Stimulated activated CD4-positive, alpha-beta T cell treated with anti-CD3 and anti-CD28 coated beads, Interleukin-12 subunit alpha, Interleukin-12 subunit beta, amount 100 ng/mL, for 48 hours (primary cell): Measurements from ENCODE around the gene PCDHB7.
"Not testable (repeated sequence)": the region's sequence is repeated elsewhere in the genome, so short reads cannot be mapped to it uniquely, and the experiment has no call there.

Experiments used
- DNase-seq, 3 donors: peaks; one replicate each; pipeline ENCODE4 v3.0.0-alpha.2; 2020; ENCODE audit warnings: low read depth in 2 of 3, low spot score in 1 of 3

The PCDHB7 gene

DNA sequence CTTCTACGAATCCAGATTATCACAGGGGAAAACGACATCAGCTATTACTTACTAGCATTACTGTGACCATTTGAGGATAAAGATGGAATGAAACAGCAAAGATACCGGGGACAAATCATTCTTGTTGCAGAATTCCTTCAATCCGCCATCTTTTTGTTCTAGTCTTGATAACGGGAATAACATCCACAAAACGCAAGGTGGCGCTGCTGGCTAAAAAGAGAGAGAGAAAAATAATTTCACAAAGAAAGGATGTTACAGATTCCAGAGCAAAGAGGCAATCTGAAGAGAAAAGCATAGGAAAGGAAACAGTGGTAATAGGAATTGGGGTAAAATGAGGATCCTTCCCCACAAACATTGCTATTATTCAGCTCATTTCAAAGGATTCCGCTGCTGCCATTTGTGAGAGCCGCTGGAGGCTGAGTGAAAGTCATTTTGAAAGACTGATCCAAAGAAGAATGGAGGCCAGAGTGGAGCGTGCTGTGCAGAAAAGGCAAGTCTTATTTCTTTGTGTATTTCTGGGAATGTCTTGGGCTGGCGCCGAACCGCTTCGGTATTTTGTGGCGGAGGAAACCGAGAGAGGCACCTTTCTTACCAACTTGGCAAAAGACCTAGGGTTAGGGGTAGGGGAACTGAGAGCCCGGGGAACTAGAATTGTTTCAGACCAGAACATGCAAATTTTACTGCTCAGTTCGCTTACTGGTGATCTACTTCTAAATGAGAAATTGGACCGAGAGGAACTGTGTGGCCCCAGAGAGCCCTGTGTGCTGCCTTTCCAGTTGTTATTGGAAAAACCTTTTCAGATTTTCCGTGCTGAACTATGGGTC is at the start of gene PCDHB7:
Gene PCDHB7, plus strand, starts transcription at position 264 of the 824 bp plus-strand sequence. Its CDS starts 192 bp downstream, at position 456.
- DNase-seq, result no peak

DNA sequence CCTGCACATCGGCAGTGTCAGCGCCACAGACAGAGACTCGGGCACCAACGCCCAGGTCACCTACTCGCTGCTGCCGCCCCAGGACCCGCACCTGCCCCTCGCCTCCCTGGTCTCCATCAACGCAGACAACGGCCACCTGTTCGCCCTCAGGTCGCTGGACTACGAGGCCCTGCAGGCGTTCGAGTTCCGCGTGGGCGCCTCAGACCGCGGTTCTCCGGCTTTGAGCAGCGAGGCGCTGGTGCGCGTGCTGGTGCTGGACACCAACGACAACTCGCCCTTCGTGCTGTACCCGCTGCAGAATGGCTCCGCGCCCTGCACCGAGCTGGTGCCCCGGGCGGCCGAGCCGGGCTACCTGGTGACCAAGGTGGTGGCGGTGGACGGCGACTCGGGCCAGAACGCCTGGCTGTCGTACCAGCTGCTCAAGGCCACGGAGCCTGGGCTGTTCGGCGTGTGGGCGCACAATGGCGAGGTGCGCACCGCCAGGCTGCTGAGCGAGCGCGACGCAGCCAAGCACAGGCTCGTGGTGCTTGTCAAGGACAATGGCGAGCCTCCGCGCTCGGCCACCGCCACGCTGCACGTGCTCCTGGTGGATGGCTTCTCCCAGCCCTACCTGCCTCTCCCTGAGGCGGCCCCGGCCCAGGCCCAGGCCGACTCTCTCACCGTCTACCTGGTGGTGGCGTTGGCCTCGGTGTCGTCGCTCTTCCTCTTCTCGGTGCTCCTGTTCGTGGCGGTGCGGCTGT is 48.9 kb upstream of the PCDHB7 start:
- not testable (repeated sequence) for DNase-seq

DNA sequence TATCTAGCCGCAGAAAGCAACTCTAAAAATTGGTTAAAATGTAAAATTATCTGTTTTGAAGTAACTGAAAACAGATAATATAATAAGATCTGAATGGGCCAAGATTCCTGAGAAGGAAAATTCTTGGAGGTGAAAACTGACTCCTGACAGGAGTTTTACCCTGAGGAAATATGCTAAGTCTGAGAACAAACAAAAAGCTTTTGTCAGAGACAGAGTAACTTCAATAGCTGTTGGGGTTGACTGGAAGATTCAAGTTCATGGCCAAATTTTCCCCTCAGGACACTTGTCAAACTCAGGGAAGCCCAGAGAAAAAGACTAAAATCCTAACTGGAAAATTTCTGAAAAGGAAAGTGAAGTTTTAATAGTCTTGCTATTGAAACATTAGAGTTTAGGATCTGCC is 45.1 kb upstream of the PCDHB7 start:
- no peak for DNase-seq

DNA sequence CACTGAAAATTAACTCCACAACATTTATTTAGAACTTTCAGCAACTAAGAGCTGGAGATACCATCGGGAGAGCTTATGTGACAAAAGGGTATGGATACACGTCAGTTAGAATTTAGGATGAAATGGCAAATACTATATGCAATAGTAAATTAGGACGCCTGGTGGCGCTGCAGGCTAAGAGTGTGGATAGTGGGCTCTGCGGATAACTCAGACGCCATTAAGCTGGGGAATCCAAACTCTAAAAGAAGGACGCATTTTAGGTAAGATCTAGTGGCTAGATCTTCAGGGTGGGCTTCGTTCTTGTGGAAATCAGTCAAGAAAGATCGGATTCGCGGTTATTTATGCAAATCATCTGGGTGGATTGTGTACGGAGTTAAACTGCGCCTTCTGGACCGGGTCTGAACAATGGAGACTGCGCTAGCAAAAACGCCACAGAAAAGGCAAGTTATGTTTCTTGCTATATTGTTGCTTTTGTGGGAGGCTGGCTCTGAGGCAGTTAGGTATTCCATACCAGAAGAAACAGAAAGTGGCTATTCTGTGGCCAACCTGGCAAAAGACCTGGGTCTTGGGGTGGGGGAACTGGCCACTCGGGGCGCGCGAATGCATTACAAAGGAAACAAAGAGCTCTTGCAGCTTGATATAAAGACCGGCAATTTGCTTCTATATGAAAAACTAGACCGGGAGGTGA is 37.3 kb upstream of the PCDHB7 start, which contains the start of gene PCDHB5:
Gene PCDHB5, plus strand, starts transcription at position 177 of the 688 bp plus-strand sequence. Its CDS starts 229 bp downstream, at position 406.
- no peak for DNase-seq

DNA sequence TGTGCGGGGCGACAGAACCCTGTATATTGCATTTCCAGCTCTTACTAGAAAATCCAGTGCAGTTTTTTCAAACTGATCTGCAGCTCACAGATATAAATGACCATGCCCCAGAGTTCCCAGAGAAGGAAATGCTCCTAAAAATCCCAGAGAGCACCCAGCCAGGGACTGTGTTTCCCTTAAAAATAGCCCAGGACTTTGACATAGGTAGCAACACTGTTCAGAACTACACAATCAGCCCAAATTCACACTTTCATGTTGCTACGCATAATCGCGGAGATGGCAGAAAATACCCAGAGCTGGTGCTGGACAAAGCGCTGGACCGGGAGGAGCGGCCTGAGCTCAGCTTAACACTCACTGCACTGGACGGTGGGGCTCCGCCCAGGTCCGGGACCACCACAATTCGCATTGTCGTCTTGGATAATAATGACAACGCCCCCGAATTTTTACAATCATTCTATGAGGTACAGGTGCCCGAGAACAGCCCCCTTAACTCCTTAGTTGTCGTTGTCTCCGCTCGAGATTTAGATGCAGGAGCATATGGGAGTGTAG is 36.7 kb upstream of the PCDHB7 start:
- DNase-seq, result no peak

DNA sequence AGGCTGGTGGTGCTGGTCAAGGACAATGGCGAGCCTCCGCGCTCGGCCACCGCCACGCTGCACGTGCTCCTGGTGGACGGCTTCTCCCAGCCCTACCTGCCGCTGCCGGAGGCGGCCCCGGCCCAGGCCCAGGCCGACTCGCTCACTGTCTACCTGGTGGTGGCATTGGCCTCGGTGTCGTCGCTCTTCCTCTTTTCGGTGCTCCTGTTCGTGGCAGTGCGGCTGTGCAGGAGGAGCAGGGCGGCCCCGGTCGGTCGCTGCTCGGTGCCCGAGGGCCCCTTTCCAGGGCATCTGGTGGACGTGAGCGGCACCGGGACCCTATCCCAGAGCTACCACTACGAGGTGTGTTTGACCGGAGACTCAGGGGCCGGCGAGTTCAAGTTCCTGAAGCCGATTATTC is 35.1 kb upstream of the PCDHB7 start:
- DNase-seq, result not testable (repeated sequence)

DNA sequence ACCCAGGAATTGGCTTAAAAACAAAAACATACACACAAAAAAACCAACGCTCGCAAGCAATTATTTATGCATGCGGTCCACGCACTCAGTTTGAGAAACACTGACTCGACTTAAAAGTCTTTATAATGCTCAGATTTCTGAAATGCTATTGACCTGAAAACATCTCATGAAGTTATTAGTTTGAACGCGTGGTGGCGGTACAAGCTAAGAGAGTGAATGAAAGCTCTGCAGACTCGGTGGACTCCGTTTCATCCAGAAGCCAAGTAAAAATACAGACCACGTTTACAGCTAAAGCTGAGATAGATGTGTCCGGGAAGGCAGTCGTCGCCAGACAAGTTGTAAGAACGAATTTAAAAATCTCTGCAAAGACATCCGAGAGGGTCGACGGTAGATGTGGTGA is 22.6 kb upstream of the PCDHB7 start, which contains the start of gene PCDHB6:
Gene PCDHB6, plus strand, starts transcription at position 246 of the 400 bp plus-strand sequence. CDS start 201 bp downstream, outside the sequence.
- DNase-seq, result no peak

DNA sequence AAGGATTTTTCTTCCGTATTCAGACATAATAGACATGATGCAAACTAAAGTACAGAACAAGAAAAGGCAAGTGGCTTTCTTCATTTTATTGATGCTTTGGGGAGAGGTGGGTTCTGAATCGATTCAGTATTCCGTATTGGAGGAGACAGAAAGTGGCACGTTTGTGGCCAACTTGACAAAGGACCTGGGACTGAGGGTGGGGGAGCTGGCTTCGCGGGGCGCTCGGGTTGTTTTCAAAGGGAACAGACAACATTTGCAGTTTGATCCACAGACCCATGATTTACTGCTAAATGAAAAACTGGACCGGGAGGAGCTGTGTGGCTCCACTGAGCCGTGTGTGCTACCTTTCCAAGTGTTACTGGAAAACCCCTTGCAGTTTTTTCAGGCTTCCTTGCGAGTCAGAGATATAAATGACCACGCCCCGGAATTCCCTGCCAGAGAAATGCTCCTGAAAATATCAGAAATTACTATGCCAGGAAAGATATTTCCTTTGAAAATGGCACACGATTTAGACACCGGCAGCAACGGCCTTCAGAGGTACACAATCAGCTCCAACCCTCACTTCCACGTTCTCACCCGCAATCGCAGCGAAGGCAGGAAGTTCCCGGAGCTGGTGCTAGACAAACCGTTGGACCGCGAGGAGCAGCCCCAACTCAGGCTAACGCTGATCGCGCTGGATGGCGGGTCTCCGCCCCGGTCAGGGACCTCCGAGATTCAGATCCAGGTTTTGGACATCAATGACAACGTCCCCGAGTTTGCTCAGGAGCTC is 22.0 kb upstream of the PCDHB7 start:
- no peak for DNase-seq

DNA sequence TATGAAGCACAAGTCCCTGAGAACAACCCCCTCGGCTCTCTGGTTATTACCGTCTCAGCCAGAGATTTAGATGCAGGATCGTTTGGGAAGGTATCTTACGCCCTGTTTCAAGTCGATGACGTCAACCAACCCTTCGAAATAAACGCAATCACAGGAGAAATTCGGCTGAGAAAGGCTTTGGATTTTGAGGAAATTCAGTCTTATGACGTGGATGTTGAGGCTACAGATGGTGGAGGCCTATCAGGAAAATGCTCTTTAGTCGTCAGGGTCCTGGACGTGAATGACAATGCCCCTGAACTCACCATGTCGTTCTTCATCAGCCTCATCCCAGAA is 21.5 kb upstream of the PCDHB7 start:
- DNase-seq, result no peak

DNA sequence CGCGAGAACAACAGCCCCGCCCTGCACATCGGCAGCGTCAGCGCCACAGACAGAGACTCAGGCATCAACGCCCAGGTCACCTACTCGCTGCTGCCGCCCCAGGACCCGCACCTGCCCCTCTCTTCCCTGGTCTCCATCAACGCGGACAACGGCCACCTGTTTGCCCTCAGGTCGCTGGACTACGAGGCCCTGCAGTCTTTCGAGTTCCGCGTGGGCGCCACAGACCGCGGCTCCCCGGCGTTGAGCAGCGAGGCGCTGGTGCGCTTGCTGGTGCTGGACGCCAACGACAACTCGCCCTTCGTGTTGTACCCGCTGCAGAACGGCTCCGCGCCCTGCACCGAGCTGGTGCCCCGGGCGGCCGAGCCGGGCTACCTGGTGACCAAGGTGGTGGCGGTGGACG is 20.8 kb upstream of the PCDHB7 start:
- DNase-seq, result not testable (repeated sequence)

DNA sequence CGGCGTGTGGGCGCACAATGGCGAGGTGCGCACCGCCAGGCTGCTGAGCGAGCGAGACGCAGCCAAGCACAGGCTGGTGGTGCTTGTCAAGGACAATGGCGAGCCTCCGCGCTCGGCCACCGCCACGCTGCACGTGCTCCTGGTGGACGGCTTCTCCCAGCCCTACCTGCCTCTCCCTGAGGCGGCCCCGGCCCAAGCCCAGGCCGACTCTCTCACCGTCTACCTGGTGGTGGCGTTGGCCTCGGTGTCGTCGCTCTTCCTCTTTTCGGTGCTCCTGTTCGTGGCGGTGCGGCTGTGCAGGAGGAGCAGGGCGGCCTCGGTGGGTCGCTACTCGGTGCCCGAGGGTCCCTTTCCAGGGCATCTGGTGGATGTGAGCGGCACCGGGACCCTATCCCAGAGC is 20.3 kb upstream of the PCDHB7 start:
- DNase-seq, result not testable (repeated sequence)

DNA sequence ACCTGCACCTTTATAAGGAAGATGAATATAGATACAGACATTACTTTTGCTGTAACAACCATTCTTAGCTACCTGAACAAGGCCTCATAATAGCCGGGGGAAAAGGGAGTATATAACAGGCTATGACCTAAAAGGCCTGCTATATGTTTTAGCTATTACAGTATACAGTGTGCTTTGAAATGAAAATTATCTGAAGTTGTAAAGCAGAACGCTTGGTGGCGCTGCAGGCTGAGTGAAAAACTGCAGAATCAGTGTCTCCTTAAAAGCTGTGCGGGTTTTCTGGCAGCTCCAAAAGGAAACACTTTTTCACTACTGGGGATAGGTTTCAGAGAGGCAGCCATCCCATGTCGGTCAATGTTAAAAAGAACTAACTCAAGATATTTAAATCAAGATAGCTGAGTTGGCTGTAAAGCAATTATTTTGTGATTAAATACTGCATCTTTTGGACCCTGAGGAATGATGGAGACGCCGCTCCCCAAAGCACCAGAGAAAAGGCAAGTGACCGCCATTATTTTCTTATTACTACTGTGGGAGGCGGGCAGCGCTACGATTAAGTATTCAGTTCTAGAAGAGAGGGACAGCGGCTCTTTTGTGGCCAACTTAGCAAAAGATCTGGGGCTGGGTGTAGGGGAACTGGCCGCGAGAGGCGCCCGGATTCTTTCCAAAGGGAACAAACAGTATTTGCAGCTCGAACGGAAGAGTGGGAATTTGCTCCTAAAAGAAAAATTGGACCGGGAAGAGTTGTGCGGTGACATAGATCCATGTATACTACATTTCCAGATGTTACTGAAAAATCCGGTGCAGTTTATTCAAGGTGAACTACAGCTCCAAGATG is 16.7 kb upstream of the PCDHB7 start:
- DNase-seq, result no peak

DNA sequence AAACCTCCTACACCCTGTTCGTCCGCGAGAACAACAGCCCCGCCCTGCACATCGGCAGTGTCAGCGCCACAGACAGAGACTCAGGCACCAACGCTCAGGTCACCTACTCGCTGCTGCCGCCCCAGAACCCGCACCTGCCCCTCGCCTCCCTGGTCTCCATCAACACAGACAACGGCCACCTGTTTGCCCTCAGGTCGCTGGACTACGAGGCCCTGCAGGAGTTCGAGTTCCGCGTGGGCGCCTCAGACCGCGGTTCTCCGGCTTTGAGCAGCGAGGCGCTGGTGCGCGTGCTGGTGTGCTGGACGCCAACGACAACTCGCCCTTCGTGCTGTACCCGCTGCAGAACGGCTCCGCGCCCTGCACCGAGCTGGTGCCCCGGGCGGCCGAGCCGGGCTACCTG is 15.1 kb upstream of the PCDHB7 start:
- not testable (repeated sequence) for DNase-seq

DNA sequence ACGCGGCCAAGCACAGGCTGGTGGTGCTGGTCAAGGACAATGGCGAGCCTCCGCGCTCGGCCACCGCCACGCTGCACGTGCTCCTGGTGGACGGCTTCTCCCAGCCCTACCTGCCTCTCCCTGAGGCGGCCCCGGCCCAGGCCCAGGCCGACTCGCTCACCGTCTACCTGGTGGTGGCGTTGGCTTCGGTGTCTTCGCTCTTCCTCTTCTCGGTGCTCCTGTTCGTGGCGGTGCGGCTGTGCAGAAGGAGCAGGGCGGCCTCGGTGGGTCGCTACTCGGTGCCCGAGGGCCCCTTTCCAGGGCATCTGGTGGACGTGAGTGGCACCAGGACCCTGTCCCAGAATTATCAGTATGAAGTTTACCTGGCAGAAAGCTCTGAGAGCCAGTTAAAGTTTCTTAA is 14.5 kb upstream of the PCDHB7 start:
- not testable (repeated sequence) for DNase-seq

DNA sequence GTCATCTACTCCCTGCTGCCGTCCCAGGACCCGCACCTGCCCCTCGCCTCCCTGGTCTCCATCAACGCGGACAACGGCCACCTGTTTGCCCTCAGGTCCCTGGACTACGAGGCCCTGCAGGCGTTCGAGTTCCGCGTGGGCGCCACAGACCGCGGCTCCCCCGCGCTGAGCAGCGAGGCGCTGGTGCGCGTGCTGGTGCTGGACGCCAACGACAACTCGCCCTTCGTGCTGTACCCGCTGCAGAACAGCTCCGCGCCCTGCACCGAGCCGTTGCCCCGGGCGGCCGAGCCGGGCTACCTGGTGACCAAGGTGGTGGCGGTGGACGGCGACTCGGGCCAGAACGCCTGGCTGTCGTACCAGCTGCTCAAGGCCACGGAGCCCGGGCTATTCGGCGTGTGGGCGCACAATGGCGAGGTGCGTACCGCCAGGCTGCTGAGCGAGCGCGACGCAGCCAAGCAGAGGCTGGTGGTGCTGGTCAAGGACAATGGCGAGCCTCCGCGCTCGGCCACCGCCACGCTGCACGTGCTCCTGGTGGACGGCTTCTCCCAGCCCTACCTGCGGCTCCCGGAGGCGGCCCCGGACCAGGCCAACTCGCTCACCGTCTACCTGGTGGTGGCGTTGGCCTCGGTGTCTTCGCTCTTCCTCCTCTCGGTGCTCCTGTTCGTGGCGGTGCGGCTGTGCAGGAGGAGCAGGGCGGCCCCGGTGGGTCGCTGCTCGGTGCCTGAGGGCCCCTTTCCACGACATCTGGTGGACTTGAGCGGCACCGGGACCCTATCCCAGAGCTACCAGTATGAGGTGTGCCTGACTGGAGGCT is 2.1 kb downstream of the PCDHB7 start:
- not testable (repeated sequence) for DNase-seq

DNA sequence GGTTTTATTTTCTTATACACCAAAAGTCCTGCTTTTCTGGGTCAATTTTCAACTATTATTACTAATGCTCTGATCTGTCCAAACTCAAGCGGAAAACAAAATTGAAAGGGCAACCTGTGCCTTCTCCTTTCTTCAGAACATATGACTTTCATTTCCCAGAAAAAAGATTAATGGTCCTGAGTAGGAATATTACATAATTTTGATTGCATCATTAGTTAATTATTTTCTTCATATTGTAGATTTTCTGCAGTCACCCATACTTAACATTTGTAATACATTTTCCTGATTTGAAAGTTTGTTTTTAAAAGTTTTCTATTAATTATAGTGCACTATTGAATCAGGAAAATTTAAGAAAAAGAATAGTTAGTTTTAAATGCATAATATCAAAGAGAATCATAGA is 3.5 kb downstream of the PCDHB7 start:
- DNase-seq, result no peak

DNA sequence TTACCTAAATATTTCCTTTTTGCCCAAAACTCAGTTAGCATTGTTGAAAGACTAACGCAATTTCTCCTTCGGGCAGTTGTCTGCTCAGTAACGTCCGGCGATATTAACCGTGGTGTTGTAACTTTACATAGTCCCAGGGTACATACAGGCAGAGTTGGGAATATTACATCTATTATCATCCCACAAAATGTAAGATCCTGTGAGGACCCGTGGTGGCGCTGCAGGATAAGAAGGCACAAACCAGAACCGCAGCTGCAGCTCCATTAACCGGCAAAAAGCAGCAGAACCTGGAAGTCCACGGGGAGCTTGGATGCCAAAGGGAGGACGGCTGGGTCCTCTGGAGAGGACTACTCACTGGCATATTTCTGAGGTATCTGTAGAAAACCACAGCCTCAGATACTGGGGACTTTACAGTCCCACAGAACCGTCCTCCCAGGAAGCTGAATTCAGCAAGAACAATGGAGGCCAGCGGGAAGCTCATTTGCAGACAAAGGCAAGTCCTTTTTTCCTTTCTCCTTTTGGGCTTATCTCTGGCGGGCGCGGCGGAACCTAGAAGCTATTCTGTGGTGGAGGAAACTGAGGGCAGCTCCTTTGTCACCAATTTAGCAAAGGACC is 5.2 kb downstream of the PCDHB7 start, which contains the start of gene PCDHB8:
Gene PCDHB8, plus strand, starts transcription at position 214 of the 615 bp plus-strand sequence. Its CDS starts 245 bp downstream, at position 459.
- DNase-seq, result not testable (repeated sequence)

DNA sequence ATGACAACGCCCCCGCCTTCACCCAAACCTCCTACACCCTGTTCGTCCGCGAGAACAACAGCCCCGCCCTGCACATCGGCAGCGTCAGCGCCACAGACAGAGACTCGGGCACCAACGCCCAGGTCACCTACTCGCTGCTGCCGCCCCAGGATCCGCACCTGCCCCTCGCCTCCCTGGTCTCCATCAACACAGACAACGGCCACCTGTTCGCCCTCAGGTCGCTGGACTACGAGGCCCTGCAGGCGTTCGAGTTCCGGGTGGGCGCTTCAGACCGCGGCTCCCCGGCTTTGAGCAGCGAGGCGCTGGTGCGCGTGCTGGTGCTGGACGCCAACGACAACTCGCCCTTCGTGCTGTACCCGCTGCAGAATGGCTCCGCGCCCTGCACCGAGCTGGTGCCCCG is 6.9 kb downstream of the PCDHB7 start:
- DNase-seq, result not testable (repeated sequence)
